HepG2 (cell line): ENCODE results near the gene TECTB. TPM values are rescaled to one million over a fixed set of nuclear protein-coding genes. Genes with fewer than 3 reads are reported as not detected.
A peak's percentile ranks its signal among the peaks of the same experiment; 100 is the strongest.

Experiments used
- ELK4 ChIP-seq: sonication (generic); formaldehyde crosslinking; IDR thresholded peaks from 2 replicates; pipeline ENCODE4 v1.9.0; 2021; ENCODE audit warnings: missing genetic modification reagents, borderline replicate concordance
- FOSL2 ChIP-seq: sonication (generic); formaldehyde crosslinking; IDR thresholded peaks from 2 replicates; pipeline ENCODE4 v1.4.0; 2020; ENCODE audit warnings: missing genetic modification reagents
- HMGXB4 ChIP-seq, 2 experiments: sonication (generic) in 1 of 2; formaldehyde crosslinking in 1 of 2; IDR thresholded peaks; 2 replicates each; pipeline versions ENCODE4 v1.4.0 to v1.6.1; 2018 to 2020; ENCODE audit warnings: missing genetic modification reagents in 2 of 2, borderline replicate concordance in 1 of 2, low read depth in 1 of 2, mild to moderate bottlenecking in 1 of 2, missing biosample characterization in 1 of 2
- HNRNPL ChIP-seq: fragments of 200-400 bp; formaldehyde crosslinking; IDR thresholded peaks from 2 replicates; pipeline ENCODE4 v1.6.1; 2017; ENCODE audit warnings: mild to moderate bottlenecking, low read depth, low read length
- HOXA3 ChIP-seq: sonication (generic); formaldehyde crosslinking; IDR thresholded peaks from 2 replicates; pipeline ENCODE4 v1.5.0; 2020; ENCODE audit warnings: missing genetic modification reagents
- MEIS2 ChIP-seq: sonication (generic); formaldehyde crosslinking; IDR thresholded peaks from 2 replicates; pipeline ENCODE4 v1.9.0; 2021; ENCODE audit warnings: mild to moderate bottlenecking, missing genetic modification reagents
- NCOA2 ChIP-seq: sonication (generic); formaldehyde crosslinking; IDR thresholded peaks from 2 replicates; pipeline ENCODE4 v1.8.0; 2022; ENCODE audit warnings: inconsistent platforms
- PPARG ChIP-seq: conservative IDR thresholded peaks from 2 replicates; pipeline ENCODE4 v1.6.1; 2016; ENCODE audit warnings: missing biosample characterization, missing genetic modification reagents
- SAP130 ChIP-seq: IDR thresholded peaks from 2 replicates; pipeline ENCODE4 v1.6.1; 2016; ENCODE audit warnings: low read depth
- SP1 ChIP-seq, 2 experiments: fragments of 450-650 bp in 1 of 2; sonication (generic) in 1 of 2; formaldehyde crosslinking in 1 of 2; IDR thresholded peaks; 2 replicates each; pipeline versions ENCODE4 v1.4.0 to v1.6.1; 2016 to 2020; ENCODE audit warnings: missing genetic modification reagents in 1 of 2
- TP53 ChIP-seq: sonication (generic); formaldehyde crosslinking; conservative IDR thresholded peaks from 2 replicates; pipeline ENCODE4 v1.4.0; 2020; ENCODE audit warnings: missing genetic modification reagents
- ZNF124 ChIP-seq: sonication (generic); formaldehyde crosslinking; IDR thresholded peaks from 2 replicates; pipeline ENCODE4 v1.4.0; 2020; ENCODE audit warnings: missing genetic modification reagents
- ZNF446 ChIP-seq: sonication (generic); formaldehyde crosslinking; IDR thresholded peaks from 2 replicates; pipeline ENCODE4 v1.5.0; 2020; ENCODE audit warnings: mild to moderate bottlenecking, missing genetic modification reagents
- ZNF512B ChIP-seq: sonication (generic); formaldehyde crosslinking; IDR thresholded peaks from 2 replicates; pipeline ENCODE4 v1.5.1; 2020; ENCODE audit warnings: missing genetic modification reagents, mild to moderate bottlenecking, borderline replicate concordance
- ZNF562 ChIP-seq: sonication (generic); formaldehyde crosslinking; IDR thresholded peaks from 2 replicates; pipeline ENCODE4 v1.8.0; 2022; ENCODE audit warnings: missing genetic modification reagents, borderline replicate concordance
- ZNF724P ChIP-seq: sonication (generic); formaldehyde crosslinking; IDR thresholded peaks from 2 replicates; pipeline ENCODE4 v1.8.0; 2022; ENCODE audit warnings: missing genetic modification reagents, borderline replicate concordance
- ZNF782 ChIP-seq: sonication (generic); formaldehyde crosslinking; IDR thresholded peaks from 2 replicates; pipeline ENCODE4 v1.4.0; 2020; ENCODE audit warnings: missing genetic modification reagents, mild to moderate bottlenecking, borderline replicate concordance
- ZNF879 ChIP-seq: sonication (generic); formaldehyde crosslinking; IDR thresholded peaks from 2 replicates; pipeline ENCODE4 v1.8.1; 2023; ENCODE audit warnings: missing genetic modification reagents
- polyA plus RNA-seq, 8 experiments: library from polyadenylated mRNA; depleted of rRNA in 3 of 8; stranded (reverse) in 7 of 8; unstranded in 1 of 8; fragments of >200 nt; fragmentation: Illumina TruSeq in 4 of 8; extraction: Trizol in 4 of 8; gene quantifications; 2 replicates each; pipeline versions ENCODE4 v1.2.1 to v1.2.3, GENCODE V29; 2011 to 2016; ENCODE audit warnings: low read depth in 4 of 8, missing spikeins in 1 of 8, mixed read lengths in 1 of 8; ENCODE audit not compliant: insufficient read depth in 1 of 8
- total RNA-seq, 5 experiments: library from RNA; depleted of rRNA; stranded (reverse); fragments of >200 nt; fragmentation: Illumina TruSeq; extraction: Trizol; gene quantifications; 2 replicates each; pipeline ENCODE4 v1.2.3, GENCODE V29; 2016; ENCODE audit warnings: low read depth in 1 of 5
- TF ChIP-seq, protein P1 (sequence below): sonication (generic); formaldehyde crosslinking; IDR thresholded peaks from 2 replicates; pipeline ENCODE4 v1.9.0; 2022; ENCODE audit warnings: missing genetic modification reagents, mild to moderate bottlenecking, borderline replicate concordance
- TF ChIP-seq, protein P2 (sequence below): sonication (generic); formaldehyde crosslinking; IDR thresholded peaks from 2 replicates; pipeline ENCODE4 v1.8.0; 2023; ENCODE audit warnings: mild to moderate bottlenecking, missing genetic modification reagents

Gene TECTB
- total and polyA plus RNA-seq, 2 of the 13 experiments (the other 11 are each of a cell fraction or from before 2014, with no cell fraction given): 0.78 to 1.8 TPM

DNA sequence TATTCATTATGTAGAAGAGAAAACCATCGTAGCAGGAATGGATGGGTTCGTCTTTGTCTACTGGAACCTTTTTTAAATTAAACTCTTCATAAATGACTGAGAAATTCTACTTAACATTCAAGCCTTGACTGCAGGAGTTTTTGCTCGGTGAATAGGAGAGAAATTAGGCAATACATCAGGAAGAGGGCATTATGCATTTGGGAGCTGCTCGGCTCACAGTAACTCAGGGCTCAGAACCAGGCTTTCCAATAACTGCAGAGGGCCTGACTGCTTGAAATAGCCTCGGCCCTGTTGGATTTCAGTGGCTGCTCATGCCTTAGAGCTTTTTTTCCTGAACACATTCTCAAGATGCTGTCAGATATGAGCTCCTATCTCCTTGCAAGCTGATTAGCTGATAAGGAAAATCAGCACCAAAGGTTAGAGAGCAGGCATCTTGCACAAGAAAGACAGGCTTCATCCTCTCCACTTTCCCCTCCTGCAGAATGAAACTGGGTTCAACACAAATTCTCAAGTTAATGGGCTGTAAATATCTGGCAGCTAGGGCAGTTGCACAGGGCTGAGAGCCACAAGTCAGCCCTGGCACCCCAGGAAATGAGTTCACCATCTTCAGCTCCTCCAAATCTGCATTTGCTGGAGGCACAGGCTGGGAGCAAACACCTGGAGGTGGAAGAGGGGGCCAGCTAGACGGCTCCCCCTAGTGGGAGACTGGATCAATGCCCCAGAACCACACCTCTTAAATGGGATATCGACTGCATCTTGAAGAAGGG, 24.3 kb downstream of the TECTB start (continued):
- TF ChIP-seq ZNF562 (no peak), PPARG (0 out of 2 replicates have a peak, but pooled peaks have one; percentile 45), MEIS2 (peak; percentile 37; the same call in 1 of the 2 replicates), ZNF124 (no peak), TP53 (CRISPR knock-in tag) (0 out of 2 replicates have a peak, but pooled peaks have one; percentile 44), FOSL2 (0 out of 2 replicates have a peak, but pooled peaks have one; percentile 14), HNRNPL (no peak), NCOA2 (peak; percentile 49; the same call in 1 of the 2 replicates), ZNF512B (CRISPR knock-in tag) (0 out of 2 replicates have a peak, but pooled peaks have one; percentile 46), SP1 (IDR thresholded peaks at IDR 0.05) (no peak), SP1 (CRISPR knock-in tag; IDR thresholded peaks at IDR 0.05) (no peak), ZNF879 (no peak), HMGXB4 (CRISPR knock-in tag; IDR thresholded peaks at IDR 0.05; ENCODE audit: borderline replicate concordance in 1 of 2, low read depth in 1 of 2) (peak; percentile 61 to 63; a peak in 2 of 4 replicates), ELK4 (CRISPR knock-in tag) (no peak), ZNF446 (no peak), HOXA3 (CRISPR knock-in tag) (peak; percentile 25; the same call in 1 of the 2 replicates), SAP130 (peak; percentile 30; the same call in 1 of the 2 replicates), ZNF724P (CRISPR knock-in tag) (0 out of 2 replicates have a peak, but pooled peaks have one; percentile 57), ZNF782 (CRISPR knock-in tag) (0 out of 2 replicates have a peak, but pooled peaks have one; percentile 29)
- TF ChIP-seq, protein P1, sequence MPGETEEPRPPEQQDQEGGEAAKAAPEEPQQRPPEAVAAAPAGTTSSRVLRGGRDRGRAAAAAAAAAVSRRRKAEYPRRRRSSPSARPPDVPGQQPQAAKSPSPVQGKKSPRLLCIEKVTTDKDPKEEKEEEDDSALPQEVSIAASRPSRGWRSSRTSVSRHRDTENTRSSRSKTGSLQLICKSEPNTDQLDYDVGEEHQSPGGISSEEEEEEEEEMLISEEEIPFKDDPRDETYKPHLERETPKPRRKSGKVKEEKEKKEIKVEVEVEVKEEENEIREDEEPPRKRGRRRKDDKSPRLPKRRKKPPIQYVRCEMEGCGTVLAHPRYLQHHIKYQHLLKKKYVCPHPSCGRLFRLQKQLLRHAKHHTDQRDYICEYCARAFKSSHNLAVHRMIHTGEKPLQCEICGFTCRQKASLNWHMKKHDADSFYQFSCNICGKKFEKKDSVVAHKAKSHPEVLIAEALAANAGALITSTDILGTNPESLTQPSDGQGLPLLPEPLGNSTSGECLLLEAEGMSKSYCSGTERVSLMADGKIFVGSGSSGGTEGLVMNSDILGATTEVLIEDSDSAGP (CRISPR knock-in tag): no peak; the same call in 1 of the 2 replicates
- TF ChIP-seq, protein P2, sequence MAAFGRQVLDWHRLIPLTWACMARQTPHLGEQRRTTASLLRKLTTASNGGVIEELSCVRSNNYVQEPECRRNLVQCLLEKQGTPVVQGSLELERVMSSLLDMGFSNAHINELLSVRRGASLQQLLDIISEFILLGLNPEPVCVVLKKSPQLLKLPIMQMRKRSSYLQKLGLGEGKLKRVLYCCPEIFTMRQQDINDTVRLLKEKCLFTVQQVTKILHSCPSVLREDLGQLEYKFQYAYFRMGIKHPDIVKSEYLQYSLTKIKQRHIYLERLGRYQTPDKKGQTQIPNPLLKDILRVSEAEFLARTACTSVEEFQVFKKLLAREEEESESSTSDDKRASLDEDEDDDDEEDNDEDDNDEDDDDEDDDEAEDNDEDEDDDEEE (CRISPR knock-in tag): no peak
